ENCODE measurements around the gene RNLS. TPM values are rescaled to one million over a fixed set of nuclear protein-coding genes. Genes with fewer than 3 reads are reported as not detected.

RNLS gene
- total and polyA plus RNA-seq, 7 donors: 3.9 to 19.2 (median 8.8) TPM

GRCh38 chr10:88586462-88586861 lies 3.3 kb upstream of the RNLS start, which contains the start of gene LIPJ:
Gene LIPJ, plus strand, starts transcription at chr10:88586762. Its CDS starts 3,926 bp downstream, at chr10:88590688.
- Histone ChIP-seq H3K36me3 (no peaks in the 10 kb centered on the region), H3K9me3 (no peaks in the 10 kb centered on the region), H3K4me1 (peaks cover 0 to 7% (median 5%) of the 10 kb centered on the region in 4 donors), H3K4me3 (no peak within 1 kb of the TSS), H3K27ac (no peak within 1 kb of the TSS), H3K27me3 (no peaks in the 10 kb centered on the region)
- intact Hi-C loops (cut with DNase I): no loop called here
- DNase-seq: no peak
- TF ChIP-seq EP300 (IDR thresholded peaks at IDR 0.05) (no peak), CTCF (IDR thresholded peaks at IDR 0.05) (no peak), POLR2AphosphoS5 (IDR thresholded peaks at IDR 0.05) (no peak), POLR2A (IDR thresholded peaks at IDR 0.05) (no peak)
- WGBS, 2 donors: 92 to 95% methylated on average over 2 of the region's 2 CpGs

- no peaks in the 10 kb centered on the region for H3K27me3 ChIP-seq
- no peak for DNase-seq
- no peaks in the 10 kb centered on the region for H3K36me3 ChIP-seq
- H3K4me1 ChIP-seq: peaks cover 0 to 7% (median 5%) of the 10 kb centered on the region in 4 donors
- H3K9me3 ChIP-seq: no peaks in the 10 kb centered on the region
- intact Hi-C loops (cut with DNase I): no loop called here
- H3K27ac ChIP-seq: peak overlapping the region; percentile 90 to 95 (median 94)
- peak overlapping the region; percentile 55 to 73 (median 68) for H3K4me3 ChIP-seq
- no peak for TF ChIP-seq CTCF (IDR thresholded peaks at IDR 0.05)
- TF ChIP-seq POLR2AphosphoS5 (IDR thresholded peaks at IDR 0.05): no peak
- TF ChIP-seq EP300 (IDR thresholded peaks at IDR 0.05): no peak
- no peak for TF ChIP-seq POLR2A (IDR thresholded peaks at IDR 0.05)
- WGBS, 2 donors: 56 to 58% methylated on average over 7 of the region's 7 CpGs
These were observed 453 bp upstream of the RNLS start for GRCh38 chr10:88583584-88583957.

- Histone ChIP-seq H3K36me3 (no peaks in the 10 kb centered on the region), H3K4me3 (peak overlapping the region; percentile 55 to 73 (median 68)), H3K27ac (peak overlapping the region; percentile 90 to 95 (median 94)), H3K27me3 (no peaks in the 10 kb centered on the region), H3K9me3 (no peaks in the 10 kb centered on the region), H3K4me1 (peaks cover 0 to 7% (median 5%) of the 10 kb centered on the region in 4 donors)
- no peak for DNase-seq
- no peak for TF ChIP-seq POLR2A (IDR thresholded peaks at IDR 0.05)
- no peak for TF ChIP-seq EP300 (IDR thresholded peaks at IDR 0.05)
- no peak for TF ChIP-seq POLR2AphosphoS5 (IDR thresholded peaks at IDR 0.05)
- no peak for TF ChIP-seq CTCF (IDR thresholded peaks at IDR 0.05)
- intact Hi-C loops (cut with DNase I): no loop called here
- WGBS, 2 donors: 4 to 5% methylated on average over 4 of the region's 4 CpGs
These were observed 710 bp downstream of the RNLS start for GRCh38 chr10:88582411-88582805.

- Histone ChIP-seq H3K4me3 (no peak overlapping the region), H3K27ac (no peak overlapping the region), H3K36me3 (no peaks in the 10 kb centered on the region), H3K27me3 (no peaks in the 10 kb centered on the region), H3K9me3 (no peaks in the 10 kb centered on the region), H3K4me1 (no peaks in the 10 kb centered on the region)
- 0 to 9% methylated on average over 1 of the region's 1 CpG for WGBS, 2 donors
- DNase-seq: no peak
- TF ChIP-seq CTCF (IDR thresholded peaks at IDR 0.05) (peak in 1 of 4 experiments; percentile 17), EP300 (IDR thresholded peaks at IDR 0.05) (no peak)
- intact Hi-C loops (cut with DNase I): no loop called here
These were observed 18.0 kb downstream of the RNLS start for GRCh38 chr10:88565072-88565471.

- intact Hi-C loops (cut with DNase I): no loop called here
- Histone ChIP-seq H3K4me1 (no peaks in the 10 kb centered on the region), H3K9me3 (no peaks in the 10 kb centered on the region), H3K36me3 (no peaks in the 10 kb centered on the region), H3K4me3 (no peak overlapping the region), H3K27me3 (no peaks in the 10 kb centered on the region), H3K27ac (no peak overlapping the region)
- WGBS, 2 donors: 84 to 92% methylated on average over 1 of the region's 1 CpG
- TF ChIP-seq POLR2AphosphoS5 (IDR thresholded peaks at IDR 0.05) (no peak), EP300 (IDR thresholded peaks at IDR 0.05) (no peak), CTCF (IDR thresholded peaks at IDR 0.05) (no peak), POLR2A (IDR thresholded peaks at IDR 0.05) (no peak)
- DNase-seq: no peak
These were observed 21.0 kb downstream of the RNLS start for GRCh38 chr10:88562152-88562551.

Data from sigmoid colon (tissue), 7 donors.